HuH-7.5 (cell line): ENCODE data around the gene EFS.
"Not testable (repeated sequence)": the region's sequence is repeated elsewhere in the genome, so short reads cannot be mapped to it uniquely, and the experiment has no call there.

Experiments used
- DNase-seq: peaks from one replicate; pipeline ENCODE4 v3.0.0; 2011; ENCODE audit warnings: low spot score

The EFS gene

GRCh38 chr14:23365036-23365731, at the start of gene EFS:
TSS of gene EFS (minus strand) at chr14:23365172. CDS start at chr14:23365025, 147 bp downstream.
- no peak for DNase-seq

- DNase-seq: no peak
These were observed 49.3 kb upstream of the EFS start for GRCh38 chr14:23414254-23414653.

GRCh38 chr14:23413681-23414080, 48.7 kb upstream of the EFS start:
- DNase-seq: no peak

- no peak for DNase-seq
These were observed 46.9 kb upstream of the EFS start for GRCh38 chr14:23411563-23412525.

GRCh38 chr14:23409966-23410635, 45.1 kb upstream of the EFS start:
- no peak for DNase-seq

GRCh38 chr14:23409475-23409874, 44.5 kb upstream of the EFS start:
- DNase-seq: no peak

GRCh38 chr14:23408307-23408630, 43.3 kb upstream of the EFS start:
- DNase-seq: no peak

- no peak for DNase-seq
These were observed 42.7 kb upstream of the EFS start, which contains the start of gene MYH6 for GRCh38 chr14:23407516-23408306. TSS of gene MYH6 (minus strand) at chr14:23408273. CDS start at chr14:23407223, 1,050 bp downstream.

- no peak for DNase-seq
These were observed 41.9 kb upstream of the EFS start for GRCh38 chr14:23406725-23407355.

GRCh38 chr14:23406244-23406643, 41.3 kb upstream of the EFS start:
- DNase-seq: no peak

GRCh38 chr14:23405516-23406025, 40.6 kb upstream of the EFS start:
- no peak for DNase-seq

- no peak for DNase-seq
These were observed 40.1 kb upstream of the EFS start for GRCh38 chr14:23405096-23405495.

- no peak for DNase-seq
These were observed 39.4 kb upstream of the EFS start for GRCh38 chr14:23404331-23404900.

- DNase-seq: no peak
These were observed 38.9 kb upstream of the EFS start for GRCh38 chr14:23403908-23404307.

- no peak for DNase-seq
These were observed 38.1 kb upstream of the EFS start for GRCh38 chr14:23403139-23403438.

- no peak for DNase-seq
These were observed 37.5 kb upstream of the EFS start for GRCh38 chr14:23402296-23403138.

- DNase-seq: no peak
These were observed 36.3 kb upstream of the EFS start for GRCh38 chr14:23401291-23401690.

GRCh38 chr14:23400496-23401149, 35.7 kb upstream of the EFS start:
- DNase-seq: not testable (repeated sequence)

GRCh38 chr14:23399591-23399990, 34.6 kb upstream of the EFS start:
- DNase-seq: no peak
